Measurements from ENCODE around the gene ARAP1.

DNA sequence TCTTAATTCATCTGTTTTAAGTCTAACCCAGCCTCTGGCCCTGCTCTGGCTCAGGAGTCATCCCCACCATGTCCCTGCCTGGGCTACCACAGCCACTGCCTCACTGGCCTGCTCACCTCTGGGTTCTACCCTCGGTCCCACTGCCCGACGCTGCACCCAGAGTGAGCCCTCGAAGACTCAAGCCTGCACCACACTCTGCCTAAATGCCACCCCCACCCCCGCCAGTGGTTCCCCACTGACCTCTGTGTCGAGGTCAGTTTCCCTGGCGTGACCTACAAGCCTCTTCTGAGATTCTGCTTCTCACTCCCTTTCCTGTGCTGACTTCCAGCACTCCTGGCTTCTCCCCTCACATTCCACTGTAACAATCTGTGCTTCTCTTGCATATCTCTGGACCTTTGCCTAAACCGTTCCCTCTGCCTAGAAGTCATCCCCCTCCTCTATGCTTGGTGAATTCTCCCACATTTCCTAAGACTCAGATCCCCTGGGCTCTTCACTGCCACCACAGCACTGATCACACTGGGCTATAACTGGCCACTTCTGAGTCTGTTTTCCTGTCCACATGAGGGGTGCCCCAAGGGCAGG is 65.5 kb downstream of the ARAP1 start:
- no peak for TF ChIP-seq POLR2A (IDR thresholded peaks at IDR 0.05)
- TF ChIP-seq, protein P1, sequence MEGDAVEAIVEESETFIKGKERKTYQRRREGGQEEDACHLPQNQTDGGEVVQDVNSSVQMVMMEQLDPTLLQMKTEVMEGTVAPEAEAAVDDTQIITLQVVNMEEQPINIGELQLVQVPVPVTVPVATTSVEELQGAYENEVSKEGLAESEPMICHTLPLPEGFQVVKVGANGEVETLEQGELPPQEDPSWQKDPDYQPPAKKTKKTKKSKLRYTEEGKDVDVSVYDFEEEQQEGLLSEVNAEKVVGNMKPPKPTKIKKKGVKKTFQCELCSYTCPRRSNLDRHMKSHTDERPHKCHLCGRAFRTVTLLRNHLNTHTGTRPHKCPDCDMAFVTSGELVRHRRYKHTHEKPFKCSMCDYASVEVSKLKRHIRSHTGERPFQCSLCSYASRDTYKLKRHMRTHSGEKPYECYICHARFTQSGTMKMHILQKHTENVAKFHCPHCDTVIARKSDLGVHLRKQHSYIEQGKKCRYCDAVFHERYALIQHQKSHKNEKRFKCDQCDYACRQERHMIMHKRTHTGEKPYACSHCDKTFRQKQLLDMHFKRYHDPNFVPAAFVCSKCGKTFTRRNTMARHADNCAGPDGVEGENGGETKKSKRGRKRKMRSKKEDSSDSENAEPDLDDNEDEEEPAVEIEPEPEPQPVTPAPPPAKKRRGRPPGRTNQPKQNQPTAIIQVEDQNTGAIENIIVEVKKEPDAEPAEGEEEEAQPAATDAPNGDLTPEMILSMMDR (IDR thresholded peaks at IDR 0.05): no peak
- TF ChIP-seq POLR2AphosphoS5 (IDR thresholded peaks at IDR 0.05): no peak
